SK-N-SH (cell line): ENCODE measurements around the gene CALU. TPM values are rescaled to one million over a fixed set of nuclear protein-coding genes. Genes with fewer than 3 reads are reported as not detected.

Experiments
- CTCF ChIA-PET: fragments of 300-600, 350-600 bp; formaldehyde crosslinking; extraction: SDS; loops from one replicate; lab custom pipeline; 2021; lab: Yijun Ruan, JAX
- POLR2A ChIA-PET: fragments of 350-600 bp; sonication (Branson Sonifier 250); formaldehyde crosslinking; extraction: SDS; loops from one replicate; lab custom pipeline; 2020; ENCODE audit warnings: antibody characterized with exemption, inconsistent platforms; lab: Yijun Ruan, JAX
- DNase-seq: peaks from one replicate; pipeline ENCODE4 v3.0.0; 2012
- H2AFZ ChIP-seq: fragments of 200-600 bp; sonication (generic); 2 replicates; pipeline ENCODE4 v1.8.1; 2016; ENCODE audit warnings: antibody characterized with exemption, mild to moderate bottlenecking, low read depth
- H3F3A ChIP-seq: fragments of 200-600 bp; sonication (generic); replicated peaks from 2 replicates; pipeline ENCODE3; 2016; ENCODE audit warnings: antibody characterized with exemption, mild to moderate bottlenecking; ENCODE audit not compliant: insufficient read depth
- H3K27ac ChIP-seq, 2 experiments: fragments of 200-500 bp in 1 of 2; fragments of 200-600 bp in 1 of 2; sonication (Bioruptor generic) in 1 of 2; sonication (generic), shearing (Covaris generic) in 1 of 2; 2 replicates each; pipeline versions ENCODE4 v1.5.1 to v1.6.1; 2014 to 2016; ENCODE audit warnings: low read depth in 2 of 2, inconsistent platforms in 1 of 2, low read length in 1 of 2, mild to moderate bottlenecking in 1 of 2, mixed read lengths in 1 of 2
- H3K27me3 ChIP-seq: fragments of 200-600 bp; sonication (generic), shearing (Covaris generic); 2 replicates; pipeline ENCODE4 v1.6.1; 2016; ENCODE audit warnings: mixed run types; ENCODE audit not compliant: insufficient read depth
- H3K36me3 ChIP-seq, 2 experiments: fragments of 200-500 bp in 1 of 2; fragments of 200-600 bp in 1 of 2; sonication (Bioruptor generic) in 1 of 2; sonication (generic) in 1 of 2; replicated peaks in 1 of 2; 2 replicates each; pipeline versions ENCODE3 to v1.5.1; 2014 to 2016; ENCODE audit warnings: low read length in 1 of 2, mild to moderate bottlenecking in 1 of 2; ENCODE audit not compliant: insufficient read depth in 2 of 2, control insufficient read depth in 1 of 2
- H3K4me1 ChIP-seq, 2 experiments: fragments of 200-500 bp in 1 of 2; fragments of 200-600 bp in 1 of 2; sonication (Bioruptor generic) in 1 of 2; sonication (generic), shearing (Covaris generic) in 1 of 2; 2 replicates each; pipeline versions ENCODE4 v1.5.1 to v1.6.1; 2014 to 2016; ENCODE audit warnings: low read depth in 1 of 2, low read length in 1 of 2, mixed run types in 1 of 2; ENCODE audit not compliant: insufficient read depth in 2 of 2, control insufficient read depth in 1 of 2
- H3K4me2 ChIP-seq: fragments of 200-600 bp; sonication (generic), shearing (Covaris generic); 2 replicates; pipeline ENCODE4 v1.6.1; 2017; ENCODE audit warnings: mixed run types
- H3K4me3 ChIP-seq, 2 experiments: fragments of 200-500 bp in 1 of 2; fragments of 200-600 bp in 1 of 2; sonication (Bioruptor generic) in 1 of 2; sonication (generic), shearing (Covaris generic) in 1 of 2; 2 replicates each; pipeline versions ENCODE4 v1.5.1 to v1.8.1; 2014 to 2016; ENCODE audit warnings: low read depth in 2 of 2, inconsistent platforms in 1 of 2, low read length in 1 of 2, mild to moderate bottlenecking in 1 of 2, mixed read lengths in 1 of 2, moderate library complexity in 1 of 2
- H3K79me2 ChIP-seq: fragments of 200-600 bp; sonication (generic); 2 replicates; pipeline ENCODE4 v1.8.1; 2017; ENCODE audit warnings: mild to moderate bottlenecking; ENCODE audit not compliant: insufficient read depth
- H3K9ac ChIP-seq: fragments of 200-600 bp; sonication (generic); 2 replicates; pipeline ENCODE4 v1.6.1; 2017; ENCODE audit warnings: mixed run types
- H3K9me2 ChIP-seq: fragments of 200-600 bp; sonication (generic); 2 replicates; pipeline ENCODE4 v1.6.1; 2017; ENCODE audit warnings: mixed run types
- H3K9me3 ChIP-seq: fragments of 200-600 bp; sonication (generic); 2 replicates; pipeline ENCODE4 v1.6.1; 2017; ENCODE audit warnings: mixed run types, mild to moderate bottlenecking, moderate library complexity
- H4K20me1 ChIP-seq: fragments of 200-600 bp; sonication (generic); 2 replicates; pipeline ENCODE4 v1.6.1; 2017; ENCODE audit warnings: mild to moderate bottlenecking, mixed run types; ENCODE audit not compliant: insufficient read depth
- CHD2 ChIP-seq: fragments of 150-350 bp; IDR thresholded peaks from 2 replicates; pipeline ENCODE4 v1.6.1; 2018; ENCODE audit warnings: low read length; ENCODE audit not compliant: partially characterized antibody
- EP300 ChIP-seq, 2 experiments: IDR thresholded peaks; 2 replicates each; pipeline versions ENCODE4 v1.4.0 to v1.6.1; 2012; ENCODE audit warnings: borderline replicate concordance in 1 of 2, low read depth in 1 of 2, low read length in 1 of 2
- FOXJ3 ChIP-seq: sonication (generic); formaldehyde crosslinking; IDR thresholded peaks from 2 replicates; pipeline ENCODE4 v1.5.1; 2020; ENCODE audit warnings: mild to moderate bottlenecking, missing genetic modification reagents
- FOXM1 ChIP-seq: IDR thresholded peaks from 2 replicates; pipeline ENCODE4 v1.4.0; 2012; ENCODE audit warnings: low read depth, mild to moderate bottlenecking
- GATA2 ChIP-seq: sonication (generic); formaldehyde crosslinking; IDR thresholded peaks from 2 replicates; pipeline ENCODE4 v1.5.0; 2020; ENCODE audit warnings: mild to moderate bottlenecking, missing genetic modification reagents
- IRF3 ChIP-seq: fragments of 150-350 bp; IDR thresholded peaks from 2 replicates; pipeline ENCODE4 v1.6.1; 2016; ENCODE audit warnings: mild to moderate bottlenecking, low read depth, low read length
- MAX ChIP-seq: IDR thresholded peaks from 2 replicates; pipeline ENCODE4 v1.4.0; 2012; ENCODE audit warnings: low read depth
- NRF1 ChIP-seq: IDR thresholded peaks from 2 replicates; pipeline ENCODE4 v1.6.1; 2012; ENCODE audit warnings: low read depth, mild to moderate bottlenecking, low read length
- POLR2AphosphoS5 ChIP-seq: IDR thresholded peaks from 2 replicates; pipeline ENCODE4 v1.6.1; 2012; ENCODE audit warnings: low read depth, low read length
- REST ChIP-seq: IDR thresholded peaks from 2 replicates; pipeline ENCODE4 v1.6.1; 2012; ENCODE audit warnings: mild to moderate bottlenecking, low read depth, low read length, moderate library complexity
- RFX5 ChIP-seq: IDR thresholded peaks from 2 replicates; pipeline ENCODE4 v1.6.1; 2012; ENCODE audit warnings: mild to moderate bottlenecking, improper control_type of control experiment, low read length
- SIN3A ChIP-seq: IDR thresholded peaks from 2 replicates; pipeline ENCODE4 v1.6.1; 2012; ENCODE audit warnings: low read depth, mild to moderate bottlenecking, low read length, moderate library complexity, borderline replicate concordance
- SMC3 ChIP-seq: IDR thresholded peaks from 2 replicates; pipeline ENCODE4 v1.6.1; 2012; ENCODE audit warnings: low read depth, low read length, improper control_type of control experiment
- TAF1 ChIP-seq: IDR thresholded peaks from 2 replicates; pipeline ENCODE4 v1.6.1; 2012; ENCODE audit warnings: low read depth, mild to moderate bottlenecking, low read length, moderate library complexity, borderline replicate concordance
- TCF12 ChIP-seq: IDR thresholded peaks from 2 replicates; pipeline ENCODE4 v1.4.0; 2012
- TEAD4 ChIP-seq: IDR thresholded peaks from 2 replicates; pipeline ENCODE4 v1.4.0; 2012; ENCODE audit warnings: mild to moderate bottlenecking, borderline replicate concordance; ENCODE audit not compliant: insufficient read depth
- YY1 ChIP-seq: IDR thresholded peaks from 2 replicates; pipeline ENCODE4 v1.4.0; 2012; ENCODE audit warnings: low read depth, mild to moderate bottlenecking
- ZBTB33 ChIP-seq: IDR thresholded peaks from 2 replicates; pipeline ENCODE4 v1.4.0; 2012; ENCODE audit warnings: low read depth, borderline replicate concordance
- WGBS: methylation state at CpG from one replicate; pipeline ENCODE4 v1.1.6; 2017; ENCODE audit warnings: low lambda C conversion rate; 5-methylcytosine and 5-hydroxymethylcytosine counted together
- polyA plus RNA-seq, 3 experiments: library from polyadenylated mRNA; depleted of rRNA; stranded (reverse); fragments of >200 nt; gene quantifications; 2 replicates each; pipeline ENCODE4 v1.2.3, GENCODE V29; 2012

Gene CALU
- polyA plus RNA-seq, 1 of the 3 experiments (the other 2 are of a cell fraction) = 195 TPM

- H3F3A ChIP-seq = peaks cover 65% of the 10 kb centered on the region
- 94% methylated on average over 12 of the region's 12 CpGs for WGBS
- ChIA-PET POLR2A (no interaction called here), CTCF (no interaction called here)
- peaks cover 49 to 61% of the 10 kb centered on the region in 2 experiments for H3K36me3 ChIP-seq
- no peak overlapping the region for H3K4me3 ChIP-seq
- H3K4me2 ChIP-seq = no peak overlapping the region
- H3K27ac ChIP-seq = no peak overlapping the region
- no peaks in the 10 kb centered on the region; the same call in 1 of the 2 replicates for H4K20me1 ChIP-seq
- no peaks in the 10 kb centered on the region for H3K27me3 ChIP-seq
- no peak for DNase-seq
- peaks cover 13% of the 10 kb centered on the region for H3K9me3 ChIP-seq
- no peaks in the 10 kb centered on the region for H3K9me2 ChIP-seq
- no peak overlapping the region for H2AFZ ChIP-seq
- no peak overlapping the region for H3K9ac ChIP-seq
- peaks cover 0 to 3% of the 10 kb centered on the region in 2 experiments; a peak in 1 of 4 replicates for H3K4me1 ChIP-seq
- TF ChIP-seq POLR2AphosphoS5 (no peak), TEAD4 (no peak), FOXJ3 (CRISPR knock-in tag) (no peak), FOXM1 (no peak), EP300 (IDR thresholded peaks at IDR 0.05; ENCODE audit: borderline replicate concordance in 1 of 2, low read depth in 1 of 2, low read length in 1 of 2) (no peak), TCF12 (no peak)
- TF ChIP-seq, all 33 proteins: peak for 0
- H3K79me2 ChIP-seq = peaks cover 12% of the 10 kb centered on the region; the same call in 1 of the 2 replicates
Observed at GRCh38 chr7:128773604-128774003, 34.4 kb downstream of the CALU start.

GRCh38 chr7:128774029-128774689 is 35.0 kb downstream of the CALU start:
- POLR2A ChIA-PET = interaction anchor here (1.0 kb wide), 1 partner anchor 9 kb away, joined by 4 read pairs; no protein-coding TSS in a partner anchor
- CTCF ChIA-PET = interaction anchor here (1.2 kb wide), 1 partner anchor 9 kb away, joined by 5 read pairs; no protein-coding TSS in a partner anchor
- 96% methylated on average over 13 of the region's 13 CpGs for WGBS

More at GRCh38 chr7:128774029-128774689, 35.0 kb downstream of the CALU start:
- Histone ChIP-seq H3K9ac (no peak overlapping the region), H3K4me2 (no peak overlapping the region), H3K27ac (no peak overlapping the region), H3K27me3 (no peaks in the 10 kb centered on the region), H3F3A (peaks cover 64% of the 10 kb centered on the region), H3K4me1 (peaks cover 0 to 3% of the 10 kb centered on the region in 2 experiments; a peak in 1 of 4 replicates), H3K9me2 (no peaks in the 10 kb centered on the region), H4K20me1 (no peaks in the 10 kb centered on the region; the same call in 1 of the 2 replicates), H3K4me3 (no peak overlapping the region), H3K79me2 (peaks cover 10% of the 10 kb centered on the region; the same call in 1 of the 2 replicates), H3K36me3 (peaks cover 44 to 55% of the 10 kb centered on the region in 2 experiments), H2AFZ (no peak overlapping the region), H3K9me3 (peaks cover 13% of the 10 kb centered on the region)
- no peak for DNase-seq
- no peak for TF ChIP-seq ZBTB33
- no peak for TF ChIP-seq YY1
- TF ChIP-seq TCF12 = no peak
- TF ChIP-seq CHD2 = no peak
- TF ChIP-seq EP300 (IDR thresholded peaks at IDR 0.05; ENCODE audit: borderline replicate concordance in 1 of 2, low read depth in 1 of 2, low read length in 1 of 2) = no peak
- TF ChIP-seq TEAD4 = no peak
- no peak for TF ChIP-seq RFX5
- no peak for TF ChIP-seq NRF1
- TF ChIP-seq FOXJ3 (CRISPR knock-in tag) = no peak
- no peak for TF ChIP-seq GATA2 (CRISPR knock-in tag)
- no peak for TF ChIP-seq SIN3A
- TF ChIP-seq MAX = no peak
- TF ChIP-seq REST = no peak
- TF ChIP-seq TAF1 = no peak
- no peak for TF ChIP-seq SMC3
- no peak for TF ChIP-seq IRF3
